Measurements from ENCODE around the gene CAPN5.

CAPN5 gene

DNA sequence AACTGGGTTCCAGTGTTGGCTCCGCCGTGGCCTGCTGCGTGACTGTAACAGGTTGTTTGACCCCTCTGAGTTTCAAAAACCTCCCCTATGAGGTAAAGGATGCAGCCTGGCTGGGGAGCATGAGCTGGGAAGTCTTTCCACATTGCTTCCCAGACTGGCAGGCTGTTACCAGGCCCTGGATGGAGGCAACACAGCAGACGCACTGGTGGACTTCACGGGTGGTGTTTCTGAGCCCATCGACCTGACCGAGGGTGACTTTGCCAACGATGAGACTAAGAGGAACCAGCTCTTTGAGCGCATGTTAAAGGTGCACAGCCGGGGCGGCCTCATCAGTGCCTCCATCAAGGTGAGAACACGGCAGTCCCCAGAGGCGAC, 47.3 kb downstream of the CAPN5 start:
- DNase-seq (ENCODE audit: low read depth in 4 of 4, low spot score in 1 of 4): no peak

DNA sequence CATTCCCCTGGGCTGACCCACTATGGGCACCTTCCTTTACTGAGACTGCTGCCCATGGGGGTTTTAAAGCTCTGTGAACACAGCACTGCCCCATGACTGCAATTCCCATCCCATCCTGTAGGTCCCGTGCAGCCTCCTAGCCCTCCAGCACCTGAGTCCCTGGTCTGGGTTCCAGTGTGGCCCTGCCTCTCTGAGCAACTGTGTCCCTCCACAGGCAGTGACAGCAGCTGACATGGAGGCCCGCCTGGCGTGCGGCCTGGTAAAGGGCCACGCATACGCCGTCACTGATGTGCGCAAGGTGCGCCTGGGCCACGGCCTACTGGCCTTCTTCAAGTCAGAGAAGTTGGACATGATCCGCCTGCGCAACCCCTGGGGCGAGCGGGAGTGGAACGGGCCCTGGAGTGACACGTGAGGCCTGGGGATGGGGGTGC, 48.4 kb downstream of the CAPN5 start:
- DNase-seq (ENCODE audit: low read depth in 4 of 4, low spot score in 1 of 4): no peak

DNA sequence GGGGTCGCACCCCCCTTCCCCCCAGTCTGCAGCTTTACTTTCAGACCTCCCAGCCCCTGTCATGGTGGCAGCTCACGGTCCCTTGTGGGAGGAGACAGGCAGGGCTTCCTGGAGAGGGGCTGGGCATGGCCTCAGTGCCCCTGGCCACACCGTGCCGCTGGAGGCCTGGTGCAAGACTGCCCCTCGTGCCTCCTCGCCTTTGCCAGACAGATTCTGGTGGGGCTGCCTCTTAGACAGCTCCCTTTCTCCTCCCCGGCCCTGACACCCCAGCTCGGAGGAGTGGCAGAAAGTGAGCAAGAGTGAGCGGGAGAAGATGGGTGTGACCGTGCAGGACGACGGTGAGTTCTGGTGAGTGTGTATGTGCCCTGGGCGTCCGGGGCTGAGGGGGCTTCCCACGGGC, 49.2 kb downstream of the CAPN5 start:
- DNase-seq (ENCODE audit: low read depth in 4 of 4, low spot score in 1 of 4): no peak

- DNase-seq (ENCODE audit: low read depth in 4 of 4, low spot score in 1 of 4): no peak
These were observed 50.7 kb downstream of the CAPN5 start for GRCh38 chr11:77117492-77117891.

GRCh38 chr11:77118086-77118485, 51.3 kb downstream of the CAPN5 start:
- DNase-seq (ENCODE audit: low read depth in 4 of 4, low spot score in 1 of 4): no peak

GRCh38 chr11:77118971-77119370, 52.2 kb downstream of the CAPN5 start:
- no peak for DNase-seq (ENCODE audit: low read depth in 4 of 4, low spot score in 1 of 4)

DNA sequence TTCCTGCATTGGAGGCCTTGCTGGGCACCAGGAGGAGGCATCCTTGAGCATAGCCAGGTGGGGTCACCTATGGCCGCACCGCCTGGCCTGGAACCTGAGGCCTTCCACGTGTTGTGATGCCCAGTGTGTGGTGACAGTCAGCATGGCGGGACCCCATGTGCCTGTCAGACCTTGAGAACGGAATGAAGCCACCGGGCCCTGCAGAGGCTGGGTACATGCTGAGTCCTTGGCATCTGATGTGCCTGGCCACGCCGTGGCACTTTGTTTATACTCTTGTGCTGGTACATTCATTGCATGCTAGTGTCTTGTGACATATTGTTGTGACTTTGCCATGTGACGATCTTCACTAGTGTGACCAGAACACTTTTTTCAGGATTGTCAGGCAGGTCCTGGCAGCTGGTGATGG, 52.8 kb downstream of the CAPN5 start:
- DNase-seq (ENCODE audit: low read depth in 4 of 4, low spot score in 1 of 4): no peak

- DNase-seq (ENCODE audit: low read depth in 4 of 4, low spot score in 1 of 4): no peak
These were observed 53.8 kb downstream of the CAPN5 start for GRCh38 chr11:77120571-77120970.

GRCh38 chr11:77121096-77121640, 54.4 kb downstream of the CAPN5 start:
- no peak for DNase-seq (ENCODE audit: low read depth in 4 of 4, low spot score in 1 of 4)

DNA sequence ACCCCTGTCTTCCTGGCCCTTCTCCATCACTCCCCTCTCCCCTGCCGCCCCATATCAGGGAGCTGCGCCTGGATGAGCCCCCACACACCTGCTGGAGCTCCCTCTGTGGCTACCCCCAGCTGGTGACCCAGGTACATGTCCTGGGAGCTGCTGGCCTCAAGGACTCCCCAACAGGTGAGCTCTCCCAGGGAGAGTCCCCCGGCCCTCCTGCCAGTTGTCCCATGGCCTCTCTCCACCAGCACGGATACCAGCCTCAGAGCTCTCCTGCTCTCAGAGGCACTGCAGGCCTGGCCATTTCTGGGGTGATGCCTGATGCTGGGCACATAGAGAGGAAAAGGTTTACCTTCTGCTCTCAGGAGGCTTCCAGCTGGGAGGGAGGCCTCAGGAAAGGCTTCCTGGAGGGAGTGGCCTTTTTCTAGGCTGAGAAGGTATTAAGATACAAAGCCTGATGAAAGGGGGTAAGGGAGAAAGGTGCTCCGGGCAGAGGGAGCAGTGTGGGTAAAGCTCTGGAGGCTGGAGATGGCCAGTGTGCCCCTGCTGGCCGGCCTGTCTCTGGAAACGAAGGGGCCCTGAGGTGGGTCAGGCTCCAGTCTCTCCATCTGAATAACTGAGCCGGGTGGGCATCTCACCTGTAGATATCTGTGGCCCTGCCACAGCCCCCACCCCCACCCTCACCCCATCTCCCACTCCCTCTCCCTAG, 55.3 kb downstream of the CAPN5 start:
- DNase-seq (ENCODE audit: low read depth in 4 of 4, low spot score in 1 of 4): no peak

DNA sequence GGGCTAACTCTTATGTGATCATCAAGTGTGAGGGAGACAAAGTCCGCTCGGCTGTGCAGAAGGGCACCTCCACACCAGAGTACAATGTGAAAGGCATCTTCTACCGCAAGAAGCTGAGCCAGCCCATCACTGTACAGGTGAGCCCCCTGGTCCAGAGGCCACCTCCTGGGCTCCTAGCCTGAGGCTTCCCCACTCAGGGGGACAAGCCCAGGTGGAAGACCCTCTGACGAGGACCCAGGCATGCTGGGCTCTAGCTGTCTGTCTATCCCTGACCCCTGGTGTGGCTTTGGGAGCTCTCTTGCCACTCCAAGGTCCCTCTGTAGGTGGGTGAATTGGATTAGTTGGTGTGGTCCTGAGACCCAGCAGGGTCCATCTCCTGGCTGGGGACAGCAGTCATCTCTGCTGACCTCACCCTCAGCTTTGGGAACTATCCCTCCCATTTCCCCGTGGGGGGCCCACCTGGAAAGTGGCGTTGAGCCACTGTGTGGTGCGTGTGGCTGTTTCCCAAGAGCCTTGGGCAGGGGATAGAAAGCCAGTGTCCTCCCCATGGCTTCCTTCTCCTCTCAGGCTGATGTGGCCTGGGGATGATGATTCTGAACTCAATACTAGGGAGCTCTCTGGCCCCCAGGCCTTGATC, 55.9 kb downstream of the CAPN5 start:
- DNase-seq (ENCODE audit: low read depth in 4 of 4, low spot score in 1 of 4): no peak

DNA sequence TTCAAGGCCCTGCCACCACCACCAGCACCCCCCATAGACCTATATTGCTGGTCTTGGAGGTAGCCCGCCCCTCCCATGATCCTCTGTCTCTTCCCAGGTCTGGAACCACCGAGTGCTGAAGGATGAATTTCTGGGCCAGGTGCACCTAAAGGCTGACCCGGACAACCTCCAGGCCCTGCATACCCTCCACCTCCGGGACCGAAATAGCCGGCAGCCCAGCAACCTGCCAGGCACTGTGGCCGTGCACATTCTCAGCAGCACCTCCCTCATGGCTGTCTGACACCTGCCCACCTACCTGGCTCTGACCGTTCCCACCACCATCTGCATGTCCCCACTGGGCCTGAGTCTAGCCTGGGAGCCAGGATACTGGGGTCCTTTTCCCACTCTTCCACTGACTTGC, 56.8 kb downstream of the CAPN5 start:
- no peak for DNase-seq (ENCODE audit: low read depth in 4 of 4, low spot score in 1 of 4)

DNA sequence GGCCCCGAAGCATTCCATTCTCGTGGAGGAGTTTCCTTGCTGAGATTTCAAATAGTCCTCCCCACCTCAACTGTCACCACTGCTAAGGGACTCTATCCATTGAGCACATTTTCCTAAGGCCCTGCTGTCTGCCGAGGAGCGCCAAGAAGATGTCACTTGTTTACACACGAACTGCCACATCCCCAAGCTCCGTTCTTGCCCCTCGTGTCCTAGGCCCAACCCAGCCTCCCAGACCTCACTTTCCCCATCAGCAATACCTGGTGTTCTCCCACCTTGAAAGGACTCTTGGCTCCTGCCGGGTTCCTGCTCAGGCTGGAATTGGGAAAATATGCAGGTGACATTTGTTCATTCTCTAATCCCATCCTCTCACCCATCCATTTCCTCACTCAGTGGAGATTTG, 57.3 kb downstream of the CAPN5 start:
- DNase-seq (ENCODE audit: low read depth in 4 of 4, low spot score in 1 of 4): no peak

- DNase-seq (ENCODE audit: low read depth in 4 of 4, low spot score in 1 of 4): no peak
These were observed 57.7 kb downstream of the CAPN5 start for GRCh38 chr11:77124488-77124887.

DNA sequence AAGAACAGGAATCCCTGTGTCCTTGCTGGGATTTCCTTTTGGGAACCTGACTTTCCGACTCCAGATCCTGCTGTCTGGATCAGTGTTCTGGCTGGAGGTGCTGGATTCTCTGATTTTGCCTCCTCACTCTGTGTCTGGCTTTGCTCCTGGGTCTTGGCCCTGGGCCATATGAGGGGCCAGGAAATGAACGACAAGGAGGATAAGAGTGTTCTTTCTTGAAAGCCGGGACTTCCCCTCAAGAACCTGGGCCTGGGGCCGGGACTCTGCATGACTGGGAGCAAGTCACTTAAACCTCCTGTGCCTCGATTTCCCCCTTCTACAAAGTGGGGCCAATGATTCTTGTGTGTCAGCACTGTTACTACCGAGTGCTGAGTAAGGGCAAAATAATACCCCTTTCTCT, 58.4 kb downstream of the CAPN5 start:
- DNase-seq (ENCODE audit: low read depth in 4 of 4, low spot score in 1 of 4): no peak

DNA sequence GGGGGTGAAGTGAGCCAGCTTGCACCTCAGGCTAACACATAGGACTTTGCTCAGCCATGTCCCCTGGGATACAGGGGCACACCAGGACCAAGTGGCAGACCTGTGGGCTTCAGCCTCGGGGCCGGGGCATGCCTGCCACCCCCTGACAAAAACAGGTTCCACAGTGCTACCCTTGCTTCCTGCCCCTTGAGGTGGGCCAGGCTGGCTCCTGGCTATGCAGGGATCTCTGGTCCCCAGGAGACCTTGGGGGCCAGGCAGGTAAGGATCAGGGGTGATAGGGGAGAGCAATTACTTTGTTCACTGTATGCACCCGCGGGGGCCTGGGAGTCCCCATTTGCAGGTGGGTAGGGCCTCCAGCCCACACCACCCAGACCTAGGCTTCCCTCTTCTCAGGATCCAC, 58.9 kb downstream of the CAPN5 start:
- DNase-seq (ENCODE audit: low read depth in 4 of 4, low spot score in 1 of 4): no peak

- no peak for DNase-seq (ENCODE audit: low read depth in 4 of 4, low spot score in 1 of 4)
These were observed 59.5 kb downstream of the CAPN5 start for GRCh38 chr11:77126156-77126775.

GRCh38 chr11:77126861-77127234, 60.1 kb downstream of the CAPN5 start:
- no peak for DNase-seq (ENCODE audit: low read depth in 4 of 4, low spot score in 1 of 4)

DNA sequence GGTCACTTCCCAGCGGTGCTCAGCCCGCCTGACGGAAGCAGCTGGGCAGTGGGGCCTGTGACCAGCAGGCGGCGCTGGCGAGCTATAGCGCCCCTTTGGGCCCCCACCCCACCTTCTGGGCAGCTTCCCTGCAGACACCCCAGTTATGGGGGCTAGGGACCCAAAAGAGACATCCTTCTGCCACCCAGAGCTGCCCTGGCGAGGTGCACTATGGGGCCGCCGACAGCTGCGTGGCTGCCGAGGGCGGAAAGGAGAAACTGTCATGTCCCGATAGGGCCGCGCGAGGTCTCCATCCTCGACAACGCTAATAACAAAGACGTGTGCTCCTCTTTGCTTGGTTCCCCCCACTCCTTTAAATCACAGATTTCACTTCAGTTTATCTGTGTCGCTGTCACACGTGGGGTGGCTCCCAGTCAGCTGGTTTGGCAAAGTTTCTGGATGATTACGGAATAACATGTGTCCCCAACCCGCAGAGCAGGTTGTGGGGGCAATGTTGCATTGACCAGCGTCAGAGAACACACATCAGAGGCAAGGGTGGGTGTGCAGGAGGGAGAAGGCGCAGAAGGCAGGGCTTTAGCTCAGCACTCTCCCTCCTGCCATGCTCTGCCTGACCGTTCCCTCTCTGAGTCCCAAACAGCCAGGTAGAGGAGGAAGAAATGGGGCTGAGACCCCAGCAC, 60.6 kb downstream of the CAPN5 start:
- peak; percentile 24 to 45 (median 32) for DNase-seq (ENCODE audit: low read depth in 4 of 4, low spot score in 1 of 4)

DNA sequence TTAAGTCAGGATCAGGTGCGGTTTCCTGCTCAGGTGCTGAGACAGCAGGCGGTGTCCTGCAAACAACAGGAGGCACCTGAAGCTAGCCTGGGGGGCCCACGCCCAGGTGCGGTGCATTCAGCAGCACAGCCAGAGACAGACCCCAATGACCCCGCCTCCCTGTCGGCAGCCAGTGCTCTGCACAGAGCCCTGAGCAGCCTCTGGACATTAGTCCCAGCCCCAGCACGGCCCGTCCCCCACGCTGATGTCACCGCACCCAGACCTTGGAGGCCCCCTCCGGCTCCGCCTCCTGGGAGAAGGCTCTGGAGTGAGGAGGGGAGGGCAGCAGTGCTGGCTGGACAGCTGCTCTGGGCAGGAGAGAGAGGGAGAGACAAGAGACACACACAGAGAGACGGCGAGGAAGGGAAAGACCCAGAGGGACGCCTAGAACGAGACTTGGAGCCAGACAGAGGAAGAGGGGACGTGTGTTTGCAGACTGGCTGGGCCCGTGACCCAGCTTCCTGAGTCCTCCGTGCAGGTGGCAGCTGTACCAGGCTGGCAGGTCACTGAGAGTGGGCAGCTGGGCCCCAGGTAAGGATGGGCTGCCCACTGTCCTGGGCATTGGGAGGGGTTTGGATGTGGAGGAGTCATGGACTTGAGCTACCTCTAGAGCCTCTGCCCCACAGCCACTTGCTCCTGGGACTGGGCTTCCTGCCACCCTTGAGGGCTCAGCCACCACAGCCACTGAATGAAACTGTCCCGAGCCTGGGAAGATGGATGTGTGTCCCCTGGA, 61.3 kb downstream of the CAPN5 start, which contains the start of gene MYO7A:
MYO7A (plus strand) TSS at position 327 of the 772 bp plus-strand sequence. CDS start 2,389 bp downstream, outside the sequence.
- no peak for DNase-seq (ENCODE audit: low read depth in 4 of 4, low spot score in 1 of 4)
